GM12878 (cell line): Measurements from ENCODE around the gene OIT3.

ENCODE experiments used
- POLR2A ChIP-seq: IDR thresholded peaks from 2 replicates; pipeline ENCODE4 v1.6.1; 2011; ENCODE audit warnings: low read depth, mild to moderate bottlenecking, low read length
- RBBP5 ChIP-seq: fragments of 200-600 bp; sonication (generic); conservative IDR thresholded peaks from 2 replicates; pipeline ENCODE4 v1.6.1; 2016
- RCOR1 ChIP-seq: conservative IDR thresholded peaks from 2 replicates; pipeline ENCODE4 v1.6.1; 2012; ENCODE audit warnings: low read depth, low read length, improper control_type of control experiment
- RFX5 ChIP-seq: IDR thresholded peaks from 2 replicates; pipeline ENCODE4 v1.6.1; 2011; ENCODE audit warnings: low read depth, low read length, improper control_type of control experiment
- SPI1 ChIP-seq: IDR thresholded peaks from 2 replicates; pipeline ENCODE4 v1.6.1; 2011; ENCODE audit warnings: low read depth, mild to moderate bottlenecking, low read length, moderate library complexity, borderline replicate concordance; ENCODE audit not compliant: insufficient read depth
- ZNF274 ChIP-seq: IDR thresholded peaks from one replicate; pipeline ENCODE4 v1.8.0; 2011; ENCODE audit not compliant: insufficient read length, insufficient read depth
- TF ChIP-seq, protein P1 (sequence below): fragments of 450-650 bp; formaldehyde crosslinking; IDR thresholded peaks from 2 replicates; pipeline ENCODE4 v1.4.0; 2020; ENCODE audit warnings: mild to moderate bottlenecking, moderate library complexity
- TF ChIP-seq, protein P2 (sequence below), 3 experiments: IDR thresholded peaks in 2 of 3; conservative IDR thresholded peaks in 1 of 3; 2 replicates each; pipeline ENCODE4 v1.5.1; 2011; ENCODE audit warnings: low read depth in 3 of 3, low read length in 3 of 3, mild to moderate bottlenecking in 3 of 3, control low read depth in 2 of 3, moderate library complexity in 2 of 3, inconsistent platforms in 1 of 3, mixed read lengths in 1 of 3; ENCODE audit not compliant: control insufficient read depth in 2 of 3, insufficient read depth in 1 of 3; ENCODE audit errors: extremely low read depth in 1 of 3

DNA sequence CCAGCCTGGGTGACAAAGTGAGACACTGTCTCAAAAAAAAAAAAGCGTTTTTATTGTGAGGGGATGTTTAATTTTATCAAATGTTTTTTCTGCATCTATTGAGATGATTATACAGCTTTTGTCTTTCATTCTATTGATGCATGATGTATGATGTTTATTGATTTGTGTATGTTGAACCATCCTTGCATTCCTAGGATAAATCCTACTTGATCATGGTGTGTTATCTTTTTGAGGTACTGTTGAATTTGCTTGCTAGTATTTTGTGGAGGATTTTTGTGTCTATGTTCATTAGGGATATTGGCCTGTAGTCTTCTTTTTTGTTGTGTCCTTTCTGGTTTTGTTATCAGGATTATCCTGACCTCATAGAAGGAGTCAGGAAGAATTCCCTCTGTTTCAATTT lies 83.3 kb downstream of the OIT3 start:
- TF ChIP-seq ZNF274 (no peak), RCOR1 (no peak), SPI1 (no peak), POLR2A (no peak), RFX5 (no peak), RBBP5 (no peak)
- TF ChIP-seq, protein P1, sequence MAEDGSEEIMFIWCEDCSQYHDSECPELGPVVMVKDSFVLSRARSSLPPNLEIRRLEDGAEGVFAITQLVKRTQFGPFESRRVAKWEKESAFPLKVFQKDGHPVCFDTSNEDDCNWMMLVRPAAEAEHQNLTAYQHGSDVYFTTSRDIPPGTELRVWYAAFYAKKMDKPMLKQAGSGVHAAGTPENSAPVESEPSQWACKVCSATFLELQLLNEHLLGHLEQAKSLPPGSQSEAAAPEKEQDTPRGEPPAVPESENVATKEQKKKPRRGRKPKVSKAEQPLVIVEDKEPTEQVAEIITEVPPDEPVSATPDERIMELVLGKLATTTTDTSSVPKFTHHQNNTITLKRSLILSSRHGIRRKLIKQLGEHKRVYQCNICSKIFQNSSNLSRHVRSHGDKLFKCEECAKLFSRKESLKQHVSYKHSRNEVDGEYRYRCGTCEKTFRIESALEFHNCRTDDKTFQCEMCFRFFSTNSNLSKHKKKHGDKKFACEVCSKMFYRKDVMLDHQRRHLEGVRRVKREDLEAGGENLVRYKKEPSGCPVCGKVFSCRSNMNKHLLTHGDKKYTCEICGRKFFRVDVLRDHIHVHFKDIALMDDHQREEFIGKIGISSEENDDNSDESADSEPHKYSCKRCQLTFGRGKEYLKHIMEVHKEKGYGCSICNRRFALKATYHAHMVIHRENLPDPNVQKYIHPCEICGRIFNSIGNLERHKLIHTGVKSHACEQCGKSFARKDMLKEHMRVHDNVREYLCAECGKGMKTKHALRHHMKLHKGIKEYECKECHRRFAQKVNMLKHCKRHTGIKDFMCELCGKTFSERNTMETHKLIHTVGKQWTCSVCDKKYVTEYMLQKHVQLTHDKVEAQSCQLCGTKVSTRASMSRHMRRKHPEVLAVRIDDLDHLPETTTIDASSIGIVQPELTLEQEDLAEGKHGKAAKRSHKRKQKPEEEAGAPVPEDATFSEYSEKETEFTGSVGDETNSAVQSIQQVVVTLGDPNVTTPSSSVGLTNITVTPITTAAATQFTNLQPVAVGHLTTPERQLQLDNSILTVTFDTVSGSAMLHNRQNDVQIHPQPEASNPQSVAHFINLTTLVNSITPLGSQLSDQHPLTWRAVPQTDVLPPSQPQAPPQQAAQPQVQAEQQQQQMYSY (CRISPR knock-in tag), result no peak
- TF ChIP-seq, protein P2, sequence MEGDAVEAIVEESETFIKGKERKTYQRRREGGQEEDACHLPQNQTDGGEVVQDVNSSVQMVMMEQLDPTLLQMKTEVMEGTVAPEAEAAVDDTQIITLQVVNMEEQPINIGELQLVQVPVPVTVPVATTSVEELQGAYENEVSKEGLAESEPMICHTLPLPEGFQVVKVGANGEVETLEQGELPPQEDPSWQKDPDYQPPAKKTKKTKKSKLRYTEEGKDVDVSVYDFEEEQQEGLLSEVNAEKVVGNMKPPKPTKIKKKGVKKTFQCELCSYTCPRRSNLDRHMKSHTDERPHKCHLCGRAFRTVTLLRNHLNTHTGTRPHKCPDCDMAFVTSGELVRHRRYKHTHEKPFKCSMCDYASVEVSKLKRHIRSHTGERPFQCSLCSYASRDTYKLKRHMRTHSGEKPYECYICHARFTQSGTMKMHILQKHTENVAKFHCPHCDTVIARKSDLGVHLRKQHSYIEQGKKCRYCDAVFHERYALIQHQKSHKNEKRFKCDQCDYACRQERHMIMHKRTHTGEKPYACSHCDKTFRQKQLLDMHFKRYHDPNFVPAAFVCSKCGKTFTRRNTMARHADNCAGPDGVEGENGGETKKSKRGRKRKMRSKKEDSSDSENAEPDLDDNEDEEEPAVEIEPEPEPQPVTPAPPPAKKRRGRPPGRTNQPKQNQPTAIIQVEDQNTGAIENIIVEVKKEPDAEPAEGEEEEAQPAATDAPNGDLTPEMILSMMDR (IDR thresholded peaks at IDR 0.05 in 2 of 3, conservative IDR thresholded peaks at IDR 0.05 in 1 of 3; ENCODE audit: control insufficient read depth in 2 of 3, extremely low read depth in 1 of 3, insufficient read depth in 1 of 3, low read depth in 3 of 3, low read length in 3 of 3), result no peak
